Prostate gland (tissue), 2 donors: ENCODE measurements around the gene GOLGA2. TPM values are rescaled to one million over a fixed set of nuclear protein-coding genes. Genes with fewer than 3 reads are reported as not detected.

Source experiments
- DNase-seq: peaks from one replicate; pipeline ENCODE4 v3.0.0-alpha.2; 2019; ENCODE audit warnings: low spot score
- H3K27ac ChIP-seq, 2 donors: fragments of 200-600 bp; sonication (generic); 2 replicates each; pipeline ENCODE4 v1.5.1; 2017 to 2019
- H3K27me3 ChIP-seq: fragments of 200-600 bp; sonication (generic); replicated peaks from 2 replicates; pipeline ENCODE4 v1.5.1; 2019; ENCODE audit not compliant: insufficient read depth
- H3K36me3 ChIP-seq, 2 donors: fragments of 200-600 bp; sonication (generic); 1 replicate in 1 of 2; 2 replicates in 1 of 2; pipeline versions ENCODE4 v1.5.1 to v1.8.1; 2017 to 2019
- H3K4me1 ChIP-seq: fragments of 200-600 bp; sonication (generic); replicated peaks from 2 replicates; pipeline ENCODE4 v1.5.1; 2019
- H3K4me3 ChIP-seq, 2 donors: fragments of 200-600 bp; sonication (generic); 2 replicates each; pipeline ENCODE4 v1.5.1; 2017 to 2019
- H3K9me3 ChIP-seq: fragments of 200-600 bp; sonication (generic); 2 replicates; pipeline ENCODE4 v1.5.1; 2017
- POLR2A ChIP-seq: fragments of 450-650 bp; IDR thresholded peaks from one replicate; pipeline ENCODE4 v1.6.1; 2016; ENCODE audit warnings: antibody characterized with exemption, mild to moderate bottlenecking
- POLR2AphosphoS5 ChIP-seq: sonication (generic); formaldehyde crosslinking; IDR thresholded peaks from one replicate; pipeline ENCODE4 v1.6.1; 2017; ENCODE audit warnings: antibody characterized with exemption
- WGBS: methylation state at CpG from one replicate; pipeline ENCODE4 v1.1.5; 2018; 5-methylcytosine and 5-hydroxymethylcytosine counted together
- intact Hi-C: fragments of 100-400 bp; cut with DNase I; formaldehyde crosslinking; loops from one replicate; pipeline ENCODE4 v1.14.2; 2022
- total RNA-seq, 2 donors: library from RNA; depleted of rRNA; stranded (reverse); fragments of >200 nt; gene quantifications; one replicate each; pipeline ENCODE4 v1.1.0, GENCODE V29; 2016
- TF ChIP-seq, protein P1 (sequence below), 4 experiments: fragments of 200-600 bp in 2 of 4; fragments of 450-650 bp in 2 of 4; sonication (generic) in 2 of 4; IDR thresholded peaks; 1 replicate in 3 of 4; 2 replicates in 1 of 4; pipeline ENCODE4 v1.5.1; 2016 to 2019; ENCODE audit warnings: antibody characterized with exemption in 4 of 4, mild to moderate bottlenecking in 2 of 4, moderate library complexity in 2 of 4

Gene GOLGA2
- total RNA-seq, 2 donors from 2014 or later = 92.1 to 147 TPM

DNA sequence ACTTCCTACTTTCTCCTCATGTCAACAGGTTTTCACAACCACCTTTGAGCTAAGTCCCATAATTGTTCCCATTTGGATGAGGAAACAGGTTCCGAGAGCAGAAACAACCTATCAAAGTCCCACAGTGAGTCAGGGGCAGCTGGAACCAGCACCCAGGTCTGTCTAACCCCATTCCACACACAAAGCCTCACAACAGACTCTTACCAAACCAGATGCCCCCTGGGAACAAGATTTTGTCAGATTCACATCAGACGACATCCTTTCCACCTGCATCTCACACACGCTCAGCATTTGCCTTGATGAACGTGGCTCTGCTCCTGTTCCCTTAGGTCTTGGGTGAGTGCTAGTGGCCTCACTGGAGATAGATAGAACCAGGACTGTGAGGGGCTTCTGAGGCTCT, 17.3 kb upstream of the GOLGA2 start:
- H3K27ac ChIP-seq = no peak overlapping the region
- WGBS = 95% methylated on average over 4 of the region's 4 CpGs
- no peak for TF ChIP-seq POLR2A
- H3K4me3 ChIP-seq = no peak overlapping the region
- no peaks in the 10 kb centered on the region for H3K4me1 ChIP-seq
- H3K36me3 ChIP-seq = peaks cover 0 to 3% of the 10 kb centered on the region in 2 donors
- no peaks in the 10 kb centered on the region for H3K27me3 ChIP-seq
- no peaks in the 10 kb centered on the region for H3K9me3 ChIP-seq
- DNase-seq = no peak
- intact Hi-C loops = no loop called here

DNA sequence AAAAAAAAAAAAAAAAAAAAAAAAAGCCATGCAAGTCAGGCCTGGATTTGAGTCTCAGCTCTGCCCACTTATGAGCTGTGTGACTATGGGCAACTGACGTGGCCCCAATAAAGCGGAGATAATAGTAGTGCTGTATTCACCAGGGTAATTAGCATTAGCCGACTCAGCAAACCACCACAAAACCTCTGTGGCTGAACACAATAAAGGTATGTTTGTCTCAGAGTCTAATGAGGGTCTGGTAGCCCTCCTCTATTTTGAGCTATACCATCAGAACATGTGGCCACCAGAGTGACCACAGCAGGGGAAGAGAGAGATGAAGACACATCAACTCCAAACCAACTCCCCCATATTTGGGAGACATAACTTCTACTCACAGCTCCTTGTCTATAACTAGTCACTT, 16.2 kb upstream of the GOLGA2 start:
- H3K4me3 ChIP-seq = no peak overlapping the region
- no peaks in the 10 kb centered on the region for H3K4me1 ChIP-seq
- WGBS = 92% methylated on average over 3 of the region's 3 CpGs
- no peak for DNase-seq
- no peak overlapping the region for H3K27ac ChIP-seq
- H3K9me3 ChIP-seq = no peaks in the 10 kb centered on the region
- H3K36me3 ChIP-seq = peaks cover 0 to 3% of the 10 kb centered on the region in 2 donors
- intact Hi-C loops = no loop called here
- H3K27me3 ChIP-seq = no peaks in the 10 kb centered on the region
- TF ChIP-seq, protein P1, sequence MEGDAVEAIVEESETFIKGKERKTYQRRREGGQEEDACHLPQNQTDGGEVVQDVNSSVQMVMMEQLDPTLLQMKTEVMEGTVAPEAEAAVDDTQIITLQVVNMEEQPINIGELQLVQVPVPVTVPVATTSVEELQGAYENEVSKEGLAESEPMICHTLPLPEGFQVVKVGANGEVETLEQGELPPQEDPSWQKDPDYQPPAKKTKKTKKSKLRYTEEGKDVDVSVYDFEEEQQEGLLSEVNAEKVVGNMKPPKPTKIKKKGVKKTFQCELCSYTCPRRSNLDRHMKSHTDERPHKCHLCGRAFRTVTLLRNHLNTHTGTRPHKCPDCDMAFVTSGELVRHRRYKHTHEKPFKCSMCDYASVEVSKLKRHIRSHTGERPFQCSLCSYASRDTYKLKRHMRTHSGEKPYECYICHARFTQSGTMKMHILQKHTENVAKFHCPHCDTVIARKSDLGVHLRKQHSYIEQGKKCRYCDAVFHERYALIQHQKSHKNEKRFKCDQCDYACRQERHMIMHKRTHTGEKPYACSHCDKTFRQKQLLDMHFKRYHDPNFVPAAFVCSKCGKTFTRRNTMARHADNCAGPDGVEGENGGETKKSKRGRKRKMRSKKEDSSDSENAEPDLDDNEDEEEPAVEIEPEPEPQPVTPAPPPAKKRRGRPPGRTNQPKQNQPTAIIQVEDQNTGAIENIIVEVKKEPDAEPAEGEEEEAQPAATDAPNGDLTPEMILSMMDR (IDR thresholded peaks at IDR 0.05) = no peak
- TF ChIP-seq POLR2AphosphoS5 (no peak), POLR2A (no peak)

DNA sequence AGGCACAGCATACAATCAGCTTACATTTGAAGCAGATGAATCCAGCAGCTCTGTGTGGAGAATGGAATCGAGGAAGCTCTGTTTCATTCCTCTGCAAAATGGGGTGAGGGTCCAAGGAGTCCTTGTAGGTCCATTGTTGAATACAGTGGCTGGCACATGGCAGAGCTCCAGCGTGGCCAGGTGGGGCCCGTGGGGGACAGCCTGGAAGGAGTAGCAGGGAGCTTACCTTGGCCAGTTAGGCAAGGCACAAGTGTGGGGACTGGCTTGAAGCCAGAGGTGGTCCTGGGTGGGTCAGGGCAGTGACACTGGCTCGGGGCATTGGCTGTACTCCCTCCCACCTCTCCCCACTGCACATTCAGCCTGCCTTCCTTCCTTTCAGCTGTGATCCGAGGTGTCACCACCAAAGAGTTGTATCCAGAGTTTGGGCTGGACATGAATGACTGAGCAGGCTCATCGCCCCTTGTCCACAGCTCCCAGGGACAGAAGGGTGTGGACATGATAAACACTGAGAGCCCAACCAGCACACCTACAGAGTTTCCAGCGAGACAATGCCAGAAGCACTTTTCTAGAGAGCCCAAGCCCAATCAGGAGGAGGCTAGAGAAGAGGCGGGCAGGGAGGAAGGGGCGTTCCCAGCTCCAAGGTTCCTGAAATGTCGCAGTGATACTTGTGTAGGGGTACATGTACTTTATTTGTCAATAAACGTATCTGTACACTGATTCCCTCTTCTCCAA, 12.6 kb upstream of the GOLGA2 start:
- Histone ChIP-seq H3K27ac (no peak overlapping the region), H3K27me3 (no peaks in the 10 kb centered on the region), H3K4me1 (no peaks in the 10 kb centered on the region), H3K4me3 (no peak overlapping the region), H3K36me3 (peaks cover 0 to 3% of the 10 kb centered on the region in 2 donors), H3K9me3 (no peaks in the 10 kb centered on the region)
- TF ChIP-seq POLR2A = no peak
- no peak for TF ChIP-seq POLR2AphosphoS5
- TF ChIP-seq, protein P1 (IDR thresholded peaks at IDR 0.05) = no peak
- intact Hi-C loops = no loop called here
- no peak for DNase-seq
- 81% methylated on average over 11 of the region's 11 CpGs for WGBS

DNA sequence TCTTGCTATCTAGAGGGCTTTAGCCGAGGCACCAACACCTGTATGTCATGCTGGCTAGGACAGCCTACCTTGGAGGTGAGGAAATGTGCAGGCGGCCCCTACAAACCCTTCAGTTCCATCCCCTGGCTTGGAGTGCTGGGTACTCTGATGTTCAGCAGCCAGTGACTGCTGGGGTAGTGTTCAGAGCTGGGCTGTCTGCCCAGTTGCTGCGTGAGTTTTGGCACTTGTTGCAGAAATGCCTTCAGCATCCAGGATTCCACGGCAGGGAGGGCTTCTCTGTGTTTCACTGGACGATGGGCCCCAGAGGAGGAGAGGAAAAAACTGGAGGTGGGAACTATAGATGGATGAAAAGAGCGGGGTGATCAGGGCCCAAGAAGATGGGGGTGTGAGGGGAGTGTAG, 10.6 kb upstream of the GOLGA2 start:
- Histone ChIP-seq H3K27ac (no peak overlapping the region), H3K27me3 (no peaks in the 10 kb centered on the region), H3K4me3 (no peak overlapping the region), H3K4me1 (no peaks in the 10 kb centered on the region), H3K36me3 (peaks cover 0 to 3% of the 10 kb centered on the region in 2 donors), H3K9me3 (no peaks in the 10 kb centered on the region)
- TF ChIP-seq POLR2AphosphoS5 (no peak), POLR2A (no peak)
- TF ChIP-seq, protein P1 (IDR thresholded peaks at IDR 0.05) = no peak
- intact Hi-C loops = no loop called here
- WGBS = 49% methylated on average over 6 of the region's 6 CpGs
- DNase-seq = no peak

DNA sequence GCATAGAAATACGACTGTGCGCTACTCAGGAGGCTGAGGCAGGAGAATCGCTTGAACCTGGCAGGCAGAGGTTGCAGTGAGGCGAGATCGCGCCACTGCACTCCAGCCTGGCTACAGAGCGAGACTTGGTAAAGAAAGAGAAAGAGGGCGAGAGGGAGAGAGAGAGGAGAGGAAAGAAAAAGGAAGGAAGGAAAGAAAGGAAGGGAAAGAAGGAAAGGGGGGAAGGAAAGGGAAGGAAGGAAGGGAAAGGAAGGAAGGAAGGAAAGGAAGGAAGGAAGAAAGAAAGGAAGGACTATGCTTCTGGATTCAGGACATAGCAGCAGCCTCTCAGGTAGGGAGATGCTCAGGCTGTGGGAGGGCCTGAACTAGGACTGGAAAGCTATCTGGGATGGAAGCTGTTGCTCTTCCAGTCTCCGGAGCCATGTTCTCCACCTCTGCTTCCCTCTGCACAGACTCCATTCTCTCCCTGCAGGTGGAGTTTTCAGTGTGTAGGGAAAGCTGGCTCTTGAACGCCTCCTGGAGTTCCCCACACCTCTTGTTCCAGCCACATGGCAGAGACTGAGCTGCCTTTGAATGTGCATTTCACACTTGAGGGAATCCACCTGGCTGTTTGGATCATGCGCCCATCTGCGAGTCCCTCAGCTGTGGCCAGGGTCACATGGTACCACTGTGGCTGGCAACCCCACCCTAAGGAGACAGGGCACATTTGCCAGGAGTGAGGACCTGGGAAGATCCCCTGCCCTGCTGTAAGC, 9.4 kb upstream of the GOLGA2 start:
- WGBS = 92% methylated on average over 12 of the region's 12 CpGs
- H3K27ac ChIP-seq = no peak overlapping the region
- no peaks in the 10 kb centered on the region for H3K27me3 ChIP-seq
- TF ChIP-seq, protein P1 (IDR thresholded peaks at IDR 0.05) = no peak
- TF ChIP-seq POLR2A = no peak
- TF ChIP-seq POLR2AphosphoS5 = no peak
- H3K36me3 ChIP-seq = peaks cover 0 to 3% of the 10 kb centered on the region in 2 donors
- no peak for DNase-seq
- no peak overlapping the region for H3K4me3 ChIP-seq
- no peaks in the 10 kb centered on the region for H3K9me3 ChIP-seq
- intact Hi-C loops = no loop called here
- no peaks in the 10 kb centered on the region for H3K4me1 ChIP-seq
